ENCODE data around the gene CYP3A4. TPM values are rescaled to one million over a fixed set of nuclear protein-coding genes. Genes with fewer than 3 reads are reported as not detected.

The CYP3A4 gene
- total RNA-seq = not detected

GRCh38 chr7:99784007-99784406, at the start of gene CYP3A4:
Gene CYP3A4, minus strand, starts transcription at chr7:99784184. Its CDS starts 103 bp downstream, at chr7:99784081.
- Histone ChIP-seq H3K27ac (peak within 1 kb of the TSS in 1 of 4 donors; percentile 4), H3K4me1 (peaks cover 0 to 60% (median 5%) of the 10 kb centered on the region in 3 donors), H3K4me3 (no peak within 1 kb of the TSS), H3K27me3 (no peaks in the 10 kb centered on the region), H3K36me3 (no peaks in the 10 kb centered on the region), H3K9me3 (no peaks in the 10 kb centered on the region)
- intact Hi-C loops (cut with DNase I) = no loop called here
- DNase-seq = no peak
- no peak for TF ChIP-seq CTCF (IDR thresholded peaks at IDR 0.05)
- TF ChIP-seq POLR2A (IDR thresholded peaks at IDR 0.05) = no peak

GRCh38 chr7:99833289-99833877, 49.4 kb upstream of the CYP3A4 start:
- no peak for DNase-seq
- no peak overlapping the region for H3K27ac ChIP-seq
- 71 to 73% methylated on average over 8 of the region's 8 CpGs for WGBS, 2 donors

GRCh38 chr7:99831595-99831994, 47.6 kb upstream of the CYP3A4 start:
- no peak for DNase-seq
- Histone ChIP-seq H3K9me3 (no peaks in the 10 kb centered on the region), H3K27ac (no peak overlapping the region), H3K4me1 (peaks cover 0 to 7% (median 0%) of the 10 kb centered on the region in 3 donors), H3K36me3 (no peaks in the 10 kb centered on the region), H3K27me3 (peaks cover 0 to 6% (median 0%) of the 10 kb centered on the region in 4 donors), H3K4me3 (no peak overlapping the region)
- TF ChIP-seq CTCF (IDR thresholded peaks at IDR 0.05) (no peak), POLR2A (IDR thresholded peaks at IDR 0.05) (no peak)
- intact Hi-C loops (cut with DNase I) = no loop called here

More at GRCh38 chr7:99833289-99833877, 49.4 kb upstream of the CYP3A4 start:
- TF ChIP-seq POLR2A (IDR thresholded peaks at IDR 0.05) = no peak
- TF ChIP-seq CTCF (IDR thresholded peaks at IDR 0.05) = no peak
- no peaks in the 10 kb centered on the region for H3K36me3 ChIP-seq
- no peak overlapping the region for H3K4me3 ChIP-seq
- intact Hi-C loops (cut with DNase I) = no loop called here
- no peaks in the 10 kb centered on the region for H3K9me3 ChIP-seq
- peaks cover 0 to 6% (median 0%) of the 10 kb centered on the region in 4 donors for H3K27me3 ChIP-seq
- H3K4me1 ChIP-seq = peaks cover 0 to 9% (median 3%) of the 10 kb centered on the region in 3 donors

- no peak for DNase-seq
Measured at GRCh38 chr7:99829524-99830160, 45.7 kb upstream of the CYP3A4 start.

More at GRCh38 chr7:99829524-99830160, 45.7 kb upstream of the CYP3A4 start:
- Histone ChIP-seq H3K27ac (peak overlapping the region in 1 of 4 donors; percentile 17), H3K36me3 (no peaks in the 10 kb centered on the region), H3K4me3 (no peak overlapping the region), H3K27me3 (peaks cover 0 to 6% (median 0%) of the 10 kb centered on the region in 4 donors), H3K9me3 (no peaks in the 10 kb centered on the region), H3K4me1 (peaks cover 0 to 7% (median 0%) of the 10 kb centered on the region in 3 donors)
- no peak for TF ChIP-seq POLR2A (IDR thresholded peaks at IDR 0.05)
- TF ChIP-seq CTCF (IDR thresholded peaks at IDR 0.05) = no peak
- 75 to 88% methylated on average over 1 of the region's 1 CpG for WGBS, 2 donors
- intact Hi-C loops (cut with DNase I) = no loop called here

Data from esophagus squamous epithelium (tissue), 5 donors.